GOT3 (cell line): ENCODE data around the gene DLGAP3.
"Not testable (repeated sequence)": the region's sequence is repeated elsewhere in the genome, so short reads cannot be mapped to it uniquely, and the experiment has no call there.

Experiments used
- DNase-seq: peaks from one replicate; lab custom pipeline; 2025; ENCODE audit warnings: mixed read lengths; lab: John Stamatoyannopoulos, UW

The DLGAP3 gene

GRCh38 chr1:34929497-34929852, at the start of gene DLGAP3:
Gene DLGAP3 (minus strand): TSS chr1:34929650. CDS start chr1:34905383, 24,267 bp downstream.
- no peak for DNase-seq

- DNase-seq, result no peak
Measured at GRCh38 chr1:34978921-34979320, 49.5 kb upstream of the DLGAP3 start.

GRCh38 chr1:34977858-34978257, 48.4 kb upstream of the DLGAP3 start:
- DNase-seq, result no peak

- DNase-seq, result no peak
Measured at GRCh38 chr1:34977210-34977471, 47.7 kb upstream of the DLGAP3 start.

- DNase-seq, result no peak
Measured at GRCh38 chr1:34976384-34977209, 47.1 kb upstream of the DLGAP3 start.

- no peak for DNase-seq
Measured at GRCh38 chr1:34975771-34976170, 46.3 kb upstream of the DLGAP3 start.

- no peak for DNase-seq
Measured at GRCh38 chr1:34975338-34975737, 45.9 kb upstream of the DLGAP3 start.

GRCh38 chr1:34974626-34975025, 45.2 kb upstream of the DLGAP3 start:
- DNase-seq, result no peak

- no peak for DNase-seq
Measured at GRCh38 chr1:34973326-34973725, 43.9 kb upstream of the DLGAP3 start.

GRCh38 chr1:34970829-34971228, 41.4 kb upstream of the DLGAP3 start:
- no peak for DNase-seq

GRCh38 chr1:34970220-34970735, 40.8 kb upstream of the DLGAP3 start:
- DNase-seq, result no peak

- DNase-seq, result not testable (repeated sequence)
Measured at GRCh38 chr1:34968297-34968696, 38.8 kb upstream of the DLGAP3 start.

- not testable (repeated sequence) for DNase-seq
Measured at GRCh38 chr1:34967672-34968071, 38.2 kb upstream of the DLGAP3 start.

GRCh38 chr1:34965597-34965996, 36.1 kb upstream of the DLGAP3 start:
- no peak for DNase-seq

GRCh38 chr1:34950428-34950827, 21.0 kb upstream of the DLGAP3 start:
- no peak for DNase-seq

- DNase-seq, result not testable (repeated sequence)
Measured at GRCh38 chr1:34948739-34949138, 19.3 kb upstream of the DLGAP3 start.

- DNase-seq, result not testable (repeated sequence)
Measured at GRCh38 chr1:34947641-34948314, 18.3 kb upstream of the DLGAP3 start.

GRCh38 chr1:34946211-34946610, 16.8 kb upstream of the DLGAP3 start:
- no peak for DNase-seq

GRCh38 chr1:34941798-34942197, 12.3 kb upstream of the DLGAP3 start:
- not testable (repeated sequence) for DNase-seq

- no peak for DNase-seq
Measured at GRCh38 chr1:34930702-34931071, 1.2 kb upstream of the DLGAP3 start.

- DNase-seq, result no peak
Measured at GRCh38 chr1:34929853-34930701, 627 bp upstream of the DLGAP3 start.

GRCh38 chr1:34928699-34929496, 552 bp downstream of the DLGAP3 start:
- no peak for DNase-seq
